HepG2 (cell line): ENCODE measurements around the gene TMEM223. TPM values are rescaled to one million over a fixed set of nuclear protein-coding genes. Genes with fewer than 3 reads are reported as not detected.
A peak's percentile ranks its signal among the peaks of the same experiment; 100 is the strongest.

Source experiments
- ATF7-NPFF ChIP-seq: sonication (generic); formaldehyde crosslinking; IDR thresholded peaks from 2 replicates; pipeline ENCODE4 v1.8.1; 2023; ENCODE audit warnings: mild to moderate bottlenecking, low read depth, missing genetic modification reagents, moderate library complexity
- CCAR2 ChIP-seq: fragments of 200-400 bp; formaldehyde crosslinking; optimal IDR thresholded peaks from 2 replicates; pipeline ENCODE3; 2018; ENCODE audit warnings: low read depth, mild to moderate bottlenecking, low read length, moderate library complexity
- FLYWCH1 ChIP-seq: sonication (generic); formaldehyde crosslinking; IDR thresholded peaks from 2 replicates; pipeline ENCODE4 v1.8.1; 2023; ENCODE audit warnings: mild to moderate bottlenecking, missing genetic modification reagents
- HNF4A ChIP-seq: sonication (generic); formaldehyde crosslinking; IDR thresholded peaks from 2 replicates; pipeline ENCODE4 v1.4.0; 2020; ENCODE audit warnings: missing genetic modification reagents
- HOXA3 ChIP-seq: sonication (generic); formaldehyde crosslinking; IDR thresholded peaks from 2 replicates; pipeline ENCODE4 v1.5.0; 2020; ENCODE audit warnings: missing genetic modification reagents
- MBD4 ChIP-seq: IDR thresholded peaks from 2 replicates; pipeline ENCODE4 v1.6.1; 2012; ENCODE audit warnings: low read length, inconsistent platforms, borderline replicate concordance
- MIER3 ChIP-seq: IDR thresholded peaks from 2 replicates; pipeline ENCODE4 v1.6.1; 2016; ENCODE audit warnings: missing compliant biosample characterization, borderline replicate concordance
- POLR2G ChIP-seq: fragments of 200-400 bp; formaldehyde crosslinking; IDR thresholded peaks from 2 replicates; pipeline ENCODE4 v1.6.1; 2018; ENCODE audit warnings: mild to moderate bottlenecking, low read depth, low read length, moderate library complexity
- REXO4 ChIP-seq: sonication (generic); formaldehyde crosslinking; IDR thresholded peaks from 2 replicates; pipeline ENCODE4 v1.8.0; 2022; ENCODE audit warnings: missing genetic modification reagents, mild to moderate bottlenecking, borderline replicate concordance
- SIN3A ChIP-seq: IDR thresholded peaks from 2 replicates; pipeline ENCODE4 v1.6.1; 2011; ENCODE audit warnings: low read depth, mild to moderate bottlenecking, control low read depth, low read length, borderline replicate concordance
- TEAD3 ChIP-seq: optimal IDR thresholded peaks from 2 replicates; pipeline ENCODE3; 2016; ENCODE audit warnings: borderline replicate concordance
- ZFP36L1 ChIP-seq: sonication (generic); formaldehyde crosslinking; IDR thresholded peaks from 2 replicates; pipeline ENCODE4 v1.8.0; 2022; ENCODE audit warnings: mild to moderate bottlenecking, missing genetic modification reagents, moderate library complexity
- ZNF329 ChIP-seq: sonication (generic); formaldehyde crosslinking; IDR thresholded peaks from 2 replicates; pipeline ENCODE4 v1.9.0; 2021; ENCODE audit warnings: low read depth, mild to moderate bottlenecking, missing genetic modification reagents
- polyA plus RNA-seq, 8 experiments: library from polyadenylated mRNA; depleted of rRNA in 3 of 8; stranded (reverse) in 7 of 8; unstranded in 1 of 8; fragments of >200 nt; fragmentation: Illumina TruSeq in 4 of 8; extraction: Trizol in 4 of 8; gene quantifications; 2 replicates each; pipeline versions ENCODE4 v1.2.1 to v1.2.3, GENCODE V29; 2011 to 2016; ENCODE audit warnings: low read depth in 4 of 8, missing spikeins in 1 of 8, mixed read lengths in 1 of 8; ENCODE audit not compliant: insufficient read depth in 1 of 8
- total RNA-seq, 5 experiments: library from RNA; depleted of rRNA; stranded (reverse); fragments of >200 nt; fragmentation: Illumina TruSeq; extraction: Trizol; gene quantifications; 2 replicates each; pipeline ENCODE4 v1.2.3, GENCODE V29; 2016; ENCODE audit warnings: low read depth in 1 of 5
- TF ChIP-seq, protein P1 (sequence below): sonication (generic); formaldehyde crosslinking; IDR thresholded peaks from 2 replicates; pipeline ENCODE4 v1.4.0; 2020; ENCODE audit warnings: mild to moderate bottlenecking, missing genetic modification reagents
- TF ChIP-seq, protein P2 (sequence below): sonication (generic); formaldehyde crosslinking; IDR thresholded peaks from 2 replicates; pipeline ENCODE4 v1.8.0; 2022; ENCODE audit warnings: missing genetic modification reagents, mild to moderate bottlenecking, borderline replicate concordance
- TF ChIP-seq, protein P3 (sequence below): sonication (generic); formaldehyde crosslinking; IDR thresholded peaks from 2 replicates; pipeline ENCODE4 v1.4.0; 2020; ENCODE audit warnings: missing genetic modification reagents, mild to moderate bottlenecking, borderline replicate concordance

Gene TMEM223
- total and polyA plus RNA-seq, 2 of the 13 experiments (the other 11 are each of a cell fraction or from before 2014, with no cell fraction given) = 19.5 to 24.9 TPM

DNA sequence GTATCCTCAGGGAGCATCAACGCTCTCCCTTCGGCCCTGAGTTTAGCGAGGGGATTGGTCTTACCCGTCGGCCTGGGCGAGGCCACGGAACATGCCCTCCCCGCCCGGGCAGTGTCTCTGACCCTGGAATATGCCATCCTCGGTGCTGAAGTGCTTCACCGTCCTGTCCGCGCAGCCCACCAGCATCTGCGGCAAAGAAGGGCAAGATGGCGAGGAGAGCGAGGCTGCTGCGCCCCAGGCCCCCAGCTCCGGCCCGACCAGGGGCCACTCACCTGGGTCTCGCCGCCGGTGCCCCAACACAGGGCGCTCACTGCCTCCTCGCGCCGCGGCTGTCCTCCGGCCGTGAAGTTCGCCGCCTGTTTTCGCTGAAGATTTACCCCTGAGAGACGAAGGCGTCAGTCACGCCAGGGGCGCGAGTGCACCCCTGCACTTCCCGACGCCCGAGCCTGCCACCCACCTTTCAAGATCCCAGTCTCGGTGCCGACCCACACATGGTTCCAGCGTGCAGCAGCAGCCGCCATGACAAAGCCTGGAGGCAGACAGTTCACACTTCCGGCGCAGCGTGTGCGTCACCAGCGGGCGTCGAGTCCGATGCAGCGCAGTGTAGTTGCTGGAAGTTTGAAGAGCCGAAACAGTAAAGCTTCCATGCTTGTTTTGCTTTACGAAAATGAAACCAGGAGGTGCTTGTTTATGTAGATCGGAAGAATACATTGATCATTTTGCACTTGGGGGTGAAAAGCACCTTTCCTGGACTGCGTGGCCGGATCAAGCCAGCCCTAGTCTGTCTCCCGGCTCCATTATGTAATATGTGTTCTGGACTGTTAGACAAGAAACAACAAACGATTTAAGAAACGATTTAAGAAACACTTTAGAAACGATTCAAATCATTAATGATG, 47.5 kb upstream of the TMEM223 start, which contains the start of gene WDR74 (continued):
- TF ChIP-seq, protein P1, sequence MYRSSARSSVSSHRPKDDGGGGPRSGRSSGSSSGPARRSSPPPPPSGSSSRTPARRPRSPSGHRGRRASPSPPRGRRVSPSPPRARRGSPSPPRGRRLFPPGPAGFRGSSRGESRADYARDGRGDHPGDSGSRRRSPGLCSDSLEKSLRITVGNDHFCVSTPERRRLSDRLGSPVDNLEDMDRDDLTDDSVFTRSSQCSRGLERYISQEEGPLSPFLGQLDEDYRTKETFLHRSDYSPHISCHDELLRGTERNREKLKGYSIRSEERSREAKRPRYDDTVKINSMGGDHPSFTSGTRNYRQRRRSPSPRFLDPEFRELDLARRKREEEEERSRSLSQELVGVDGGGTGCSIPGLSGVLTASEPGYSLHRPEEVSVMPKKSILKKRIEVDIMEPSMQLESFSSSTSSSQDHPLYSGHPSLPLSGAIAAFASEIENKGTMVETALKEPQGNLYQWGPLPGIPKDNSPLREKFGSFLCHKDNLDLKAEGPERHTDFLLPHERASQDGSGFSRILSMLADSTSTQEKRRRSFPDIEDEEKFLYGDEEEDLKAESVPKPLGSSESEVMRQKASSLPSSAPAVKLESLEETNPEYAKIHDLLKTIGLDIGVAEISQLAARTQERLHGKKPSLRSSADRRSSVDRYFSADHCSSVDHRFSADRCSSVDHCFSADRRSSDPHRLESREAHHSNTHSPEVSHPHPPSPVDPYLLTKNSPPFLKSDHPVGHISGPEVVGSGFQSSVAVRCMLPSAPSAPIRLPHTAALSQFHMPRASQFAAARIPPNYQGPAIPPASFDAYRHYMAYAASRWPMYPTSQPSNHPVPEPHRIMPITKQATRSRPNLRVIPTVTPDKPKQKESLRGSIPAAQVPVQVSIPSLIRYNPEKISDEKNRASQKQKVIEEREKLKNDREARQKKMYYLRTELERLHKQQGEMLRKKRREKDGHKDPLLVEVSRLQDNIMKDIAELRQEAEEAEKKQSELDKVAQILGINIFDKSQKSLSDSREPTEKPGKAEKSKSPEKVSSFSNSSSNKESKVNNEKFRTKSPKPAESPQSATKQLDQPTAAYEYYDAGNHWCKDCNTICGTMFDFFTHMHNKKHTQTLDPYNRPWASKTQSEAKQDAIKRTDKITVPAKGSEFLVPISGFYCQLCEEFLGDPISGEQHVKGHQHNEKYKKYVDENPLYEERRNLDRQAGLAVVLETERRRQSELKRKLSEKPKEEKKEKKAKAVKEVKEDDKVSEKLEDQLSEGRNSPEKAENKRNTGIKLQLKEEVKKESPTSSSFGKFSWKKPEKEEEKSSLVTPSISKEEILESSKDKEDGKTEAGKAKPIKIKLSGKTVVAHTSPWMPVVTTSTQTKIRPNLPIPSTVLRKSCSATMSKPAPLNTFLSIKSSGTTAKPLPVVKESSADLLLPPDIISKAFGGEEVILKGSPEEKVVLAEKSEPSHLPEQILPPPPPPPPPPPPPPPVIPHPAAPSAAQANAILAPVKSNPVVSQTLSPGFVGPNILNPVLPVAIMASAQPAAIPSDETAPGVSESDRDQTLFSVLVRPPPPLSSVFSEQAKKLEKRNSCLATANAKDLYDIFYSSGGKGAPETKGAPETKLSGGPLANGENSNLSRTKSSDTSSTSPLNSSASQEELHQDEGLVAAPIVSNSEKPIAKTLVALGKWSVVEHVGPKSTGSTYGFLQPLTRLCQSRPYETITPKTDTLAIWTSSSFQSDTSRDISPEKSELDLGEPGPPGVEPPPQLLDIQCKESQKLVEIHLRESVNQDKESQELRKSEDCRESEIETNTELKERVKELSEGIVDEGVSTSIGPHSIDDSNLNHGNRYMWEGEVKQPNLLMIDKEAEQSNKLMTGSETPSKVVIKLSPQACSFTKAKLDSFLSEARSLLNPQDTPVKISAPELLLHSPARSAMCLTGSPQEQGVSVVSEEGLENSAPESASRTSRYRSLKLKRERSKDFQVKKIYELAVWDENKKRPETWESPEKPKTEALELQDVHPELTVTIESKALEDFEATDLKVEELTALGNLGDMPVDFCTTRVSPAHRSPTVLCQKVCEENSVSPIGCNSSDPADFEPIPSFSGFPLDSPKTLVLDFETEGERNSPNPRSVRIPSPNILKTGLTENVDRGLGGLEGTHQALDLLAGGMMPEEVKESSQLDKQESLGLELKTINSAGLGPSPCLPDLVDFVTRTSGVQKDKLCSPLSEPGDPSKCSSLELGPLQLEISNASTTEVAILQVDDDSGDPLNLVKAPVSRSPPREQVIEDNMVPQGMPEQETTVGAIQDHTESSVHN = peak; percentile 79; the same call in 1 of the 2 replicates
- peak; percentile 81 for TF ChIP-seq TEAD3
- peak; percentile 31; the same call in 1 of the 2 replicates for TF ChIP-seq HNF4A (CRISPR knock-in tag)
- TF ChIP-seq REXO4 (CRISPR knock-in tag) = no peak
- no peak for TF ChIP-seq FLYWCH1
- TF ChIP-seq, protein P2, sequence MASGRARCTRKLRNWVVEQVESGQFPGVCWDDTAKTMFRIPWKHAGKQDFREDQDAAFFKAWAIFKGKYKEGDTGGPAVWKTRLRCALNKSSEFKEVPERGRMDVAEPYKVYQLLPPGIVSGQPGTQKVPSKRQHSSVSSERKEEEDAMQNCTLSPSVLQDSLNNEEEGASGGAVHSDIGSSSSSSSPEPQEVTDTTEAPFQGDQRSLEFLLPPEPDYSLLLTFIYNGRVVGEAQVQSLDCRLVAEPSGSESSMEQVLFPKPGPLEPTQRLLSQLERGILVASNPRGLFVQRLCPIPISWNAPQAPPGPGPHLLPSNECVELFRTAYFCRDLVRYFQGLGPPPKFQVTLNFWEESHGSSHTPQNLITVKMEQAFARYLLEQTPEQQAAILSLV (CRISPR knock-in tag) = peak; percentile 94; the same call in 1 of the 2 replicates
- no peak for TF ChIP-seq MBD4
- TF ChIP-seq, protein P3, sequence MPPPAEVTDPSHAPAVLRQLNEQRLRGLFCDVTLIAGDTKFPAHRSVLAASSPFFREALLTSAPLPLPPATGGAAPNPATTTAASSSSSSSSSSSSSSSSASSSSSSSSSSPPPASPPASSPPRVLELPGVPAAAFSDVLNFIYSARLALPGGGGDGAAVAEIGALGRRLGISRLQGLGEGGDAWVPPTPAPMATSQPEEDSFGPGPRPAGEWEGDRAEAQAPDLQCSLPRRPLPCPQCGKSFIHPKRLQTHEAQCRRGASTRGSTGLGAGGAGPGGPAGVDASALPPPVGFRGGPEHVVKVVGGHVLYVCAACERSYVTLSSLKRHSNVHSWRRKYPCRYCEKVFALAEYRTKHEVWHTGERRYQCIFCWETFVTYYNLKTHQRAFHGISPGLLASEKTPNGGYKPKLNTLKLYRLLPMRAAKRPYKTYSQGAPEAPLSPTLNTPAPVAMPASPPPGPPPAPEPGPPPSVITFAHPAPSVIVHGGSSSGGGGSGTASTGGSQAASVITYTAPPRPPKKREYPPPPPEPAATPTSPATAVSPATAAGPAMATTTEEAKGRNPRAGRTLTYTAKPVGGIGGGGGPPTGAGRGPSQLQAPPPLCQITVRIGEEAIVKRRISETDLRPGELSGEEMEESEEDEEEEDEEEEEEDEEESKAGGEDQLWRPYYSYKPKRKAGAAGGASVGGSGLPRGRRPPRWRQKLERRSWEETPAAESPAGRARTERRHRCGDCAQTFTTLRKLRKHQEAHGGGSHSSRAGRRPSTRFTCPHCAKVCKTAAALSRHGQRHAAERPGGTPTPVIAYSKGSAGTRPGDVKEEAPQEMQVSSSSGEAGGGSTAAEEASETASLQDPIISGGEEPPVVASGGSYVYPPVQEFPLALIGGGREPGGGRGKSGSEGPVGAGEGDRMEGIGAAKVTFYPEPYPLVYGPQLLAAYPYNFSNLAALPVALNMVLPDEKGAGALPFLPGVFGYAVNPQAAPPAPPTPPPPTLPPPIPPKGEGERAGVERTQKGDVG = 0 out of 2 replicates have a peak, but pooled peaks have one; percentile 39
- no peak for TF ChIP-seq CCAR2
- peak; percentile 58; the same call in 1 of the 2 replicates for TF ChIP-seq ZFP36L1 (CRISPR knock-in tag)
- TF ChIP-seq POLR2G = peak; percentile 93
- TF ChIP-seq ZNF329 = peak; percentile 55; the same call in 1 of the 2 replicates
- peak; percentile 96 for TF ChIP-seq SIN3A
- TF ChIP-seq MIER3 (CRISPR knock-in tag) = peak; percentile 77; the same call in 1 of the 2 replicates
- TF ChIP-seq ATF7-NPFF (CRISPR knock-in tag) = peak; percentile 79
- TF ChIP-seq HOXA3 (CRISPR knock-in tag) = peak; percentile 99
